ENCODE measurements around the gene BCO2. TPM values are rescaled to one million over a fixed set of nuclear protein-coding genes. Genes with fewer than 3 reads are reported as not detected.

Gene BCO2
- total RNA-seq, 1 experiment from 2014 or later, result 2.5 TPM

DNA sequence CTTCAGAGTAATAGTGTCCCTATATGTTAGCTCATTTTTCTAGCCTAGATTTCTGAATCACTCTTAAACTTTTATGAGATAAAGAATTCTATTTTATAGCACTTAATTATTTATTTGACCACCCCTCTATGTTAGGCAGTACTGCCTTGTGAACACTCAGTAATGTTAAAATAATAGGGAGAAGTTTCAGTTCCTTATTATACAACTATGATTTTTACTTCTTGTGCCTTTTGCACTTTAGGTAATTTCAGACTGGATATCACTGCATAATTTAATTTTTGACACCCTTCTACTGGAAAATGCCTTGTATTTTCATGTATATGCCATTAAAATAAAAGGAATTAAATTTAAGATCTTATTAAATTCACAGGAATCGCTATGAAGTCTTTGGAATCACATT lies 3.1 kb downstream of the BCO2 start:
- peaks cover 6% of the 10 kb centered on the region for H3K4me1 ChIP-seq (ENCODE audit: insufficient read depth, low read length, poor library complexity, severe bottlenecking)
- intact Hi-C loops (cut with micrococcal nuclease; ENCODE audit: unreplicated experiment), result loop anchor here (10.0 kb wide), 1 partner anchor 304 kb away; the partner anchor contains the start of genes ALG9, CFAP68 and FDXACB1
- ChIA-PET POLR2A (ENCODE audit: low non-redundant PET) (no interaction called here), CTCF (no interaction called here)
- H3K27me3 ChIP-seq (replicated peaks; ENCODE audit: insufficient read depth, low read depth, low read length, poor library complexity), result no peaks in the 10 kb centered on the region
- H3K27ac ChIP-seq (ENCODE audit: low read depth, low read length, poor library complexity, severe bottlenecking), result no peak overlapping the region
- no peak for DNase-seq (ENCODE audit: low spot score)
- H3K9me3 ChIP-seq (ENCODE audit: low read depth, low read length, poor library complexity, severe bottlenecking), result no peaks in the 10 kb centered on the region
- TF ChIP-seq, protein P1, sequence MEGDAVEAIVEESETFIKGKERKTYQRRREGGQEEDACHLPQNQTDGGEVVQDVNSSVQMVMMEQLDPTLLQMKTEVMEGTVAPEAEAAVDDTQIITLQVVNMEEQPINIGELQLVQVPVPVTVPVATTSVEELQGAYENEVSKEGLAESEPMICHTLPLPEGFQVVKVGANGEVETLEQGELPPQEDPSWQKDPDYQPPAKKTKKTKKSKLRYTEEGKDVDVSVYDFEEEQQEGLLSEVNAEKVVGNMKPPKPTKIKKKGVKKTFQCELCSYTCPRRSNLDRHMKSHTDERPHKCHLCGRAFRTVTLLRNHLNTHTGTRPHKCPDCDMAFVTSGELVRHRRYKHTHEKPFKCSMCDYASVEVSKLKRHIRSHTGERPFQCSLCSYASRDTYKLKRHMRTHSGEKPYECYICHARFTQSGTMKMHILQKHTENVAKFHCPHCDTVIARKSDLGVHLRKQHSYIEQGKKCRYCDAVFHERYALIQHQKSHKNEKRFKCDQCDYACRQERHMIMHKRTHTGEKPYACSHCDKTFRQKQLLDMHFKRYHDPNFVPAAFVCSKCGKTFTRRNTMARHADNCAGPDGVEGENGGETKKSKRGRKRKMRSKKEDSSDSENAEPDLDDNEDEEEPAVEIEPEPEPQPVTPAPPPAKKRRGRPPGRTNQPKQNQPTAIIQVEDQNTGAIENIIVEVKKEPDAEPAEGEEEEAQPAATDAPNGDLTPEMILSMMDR (conservative IDR thresholded peaks at IDR 0.05; ENCODE audit: low read depth, low read length), result no peak
- TF ChIP-seq EZH2 (IDR thresholded peaks at IDR 0.05; ENCODE audit: borderline replicate concordance, low read depth, low read length, poor library complexity, severe bottlenecking), result no peak
- H3K4me3 ChIP-seq (ENCODE audit: low read depth, low read length, poor library complexity, severe bottlenecking), result no peak overlapping the region
- no TSS peak for BruUV-seq (replicated peaks)
- H3K36me3 ChIP-seq (ENCODE audit: insufficient read depth, low read length, poor library complexity, severe bottlenecking), result no peaks in the 10 kb centered on the region

DNA sequence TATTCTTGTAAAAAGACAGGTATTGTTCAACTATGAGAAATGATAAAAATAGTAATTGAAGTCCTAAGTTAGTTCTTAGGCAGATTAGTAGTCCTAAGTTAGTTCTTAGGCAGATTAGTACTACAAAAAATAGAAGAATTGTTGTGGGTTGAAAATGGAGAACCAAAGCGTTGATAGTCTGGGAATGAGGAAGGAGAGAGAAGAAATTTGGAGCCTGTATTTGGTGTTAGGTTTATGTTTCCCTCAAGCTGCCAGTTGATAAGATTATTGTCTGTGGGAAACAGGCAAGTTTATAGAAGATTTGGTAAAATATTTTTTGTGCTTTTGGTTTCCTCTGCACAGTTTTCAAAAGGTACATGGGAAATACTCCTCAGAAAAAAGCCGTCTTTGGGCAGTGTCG lies 3.6 kb downstream of the BCO2 start:
- intact Hi-C loops (cut with micrococcal nuclease; ENCODE audit: unreplicated experiment), result loop anchor here (10.0 kb wide), 1 partner anchor 304 kb away; the partner anchor contains the start of genes ALG9, CFAP68 and FDXACB1
- no TSS peak for BruUV-seq (replicated peaks)
- Histone ChIP-seq H3K4me3 (ENCODE audit: low read depth, low read length, poor library complexity, severe bottlenecking) (no peak overlapping the region), H3K9me3 (ENCODE audit: low read depth, low read length, poor library complexity, severe bottlenecking) (no peaks in the 10 kb centered on the region), H3K36me3 (ENCODE audit: insufficient read depth, low read length, poor library complexity, severe bottlenecking) (no peaks in the 10 kb centered on the region), H3K4me1 (ENCODE audit: insufficient read depth, low read length, poor library complexity, severe bottlenecking) (peaks cover 6% of the 10 kb centered on the region), H3K27ac (ENCODE audit: low read depth, low read length, poor library complexity, severe bottlenecking) (no peak overlapping the region), H3K27me3 (replicated peaks; ENCODE audit: insufficient read depth, low read depth, low read length, poor library complexity) (no peaks in the 10 kb centered on the region)
- no peak for DNase-seq (ENCODE audit: low spot score)
- TF ChIP-seq EZH2 (IDR thresholded peaks at IDR 0.05; ENCODE audit: borderline replicate concordance, low read depth, low read length, poor library complexity, severe bottlenecking), result no peak
- TF ChIP-seq, protein P1 (conservative IDR thresholded peaks at IDR 0.05; ENCODE audit: low read depth, low read length), result no peak
- ChIA-PET POLR2A (ENCODE audit: low non-redundant PET) (no interaction called here), CTCF (no interaction called here)

DNA sequence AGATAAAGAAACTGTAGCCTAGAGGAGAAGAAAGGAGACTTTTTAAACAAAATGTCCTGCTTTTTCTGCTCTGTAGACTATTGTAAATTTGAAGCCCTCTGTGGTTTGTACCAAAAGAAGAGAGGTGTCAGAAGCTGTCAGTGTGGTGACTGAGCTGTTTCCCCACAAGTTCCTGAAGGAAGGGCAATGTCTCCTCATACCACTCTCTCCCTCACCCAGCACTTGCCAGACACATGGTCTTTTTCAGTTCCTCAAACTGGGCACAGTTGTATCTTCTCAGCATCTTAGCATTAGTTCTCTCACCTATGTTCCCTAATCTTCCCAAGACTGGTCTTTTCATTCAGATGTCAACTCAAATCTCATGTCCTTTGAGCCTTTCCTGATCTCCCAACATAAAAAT lies 4.3 kb downstream of the BCO2 start:
- Histone ChIP-seq H3K9me3 (ENCODE audit: low read depth, low read length, poor library complexity, severe bottlenecking) (no peaks in the 10 kb centered on the region), H3K4me1 (ENCODE audit: insufficient read depth, low read length, poor library complexity, severe bottlenecking) (peaks cover 6% of the 10 kb centered on the region), H3K27ac (ENCODE audit: low read depth, low read length, poor library complexity, severe bottlenecking) (no peak overlapping the region), H3K27me3 (replicated peaks; ENCODE audit: insufficient read depth, low read depth, low read length, poor library complexity) (no peaks in the 10 kb centered on the region), H3K36me3 (ENCODE audit: insufficient read depth, low read length, poor library complexity, severe bottlenecking) (no peaks in the 10 kb centered on the region), H3K4me3 (ENCODE audit: low read depth, low read length, poor library complexity, severe bottlenecking) (no peak overlapping the region)
- CTCF ChIA-PET, result no interaction called here
- intact Hi-C loops (cut with micrococcal nuclease; ENCODE audit: unreplicated experiment), result loop anchor here (10.0 kb wide), 1 partner anchor 305 kb away; the partner anchor contains the start of genes ALG9, CFAP68 and FDXACB1
- no peak for DNase-seq (ENCODE audit: low spot score)
- no TSS peak for BruUV-seq (replicated peaks)
- POLR2A ChIA-PET (ENCODE audit: low non-redundant PET), result no interaction called here
- TF ChIP-seq, protein P1 (conservative IDR thresholded peaks at IDR 0.05; ENCODE audit: low read depth, low read length), result no peak
- no peak for TF ChIP-seq EZH2 (IDR thresholded peaks at IDR 0.05; ENCODE audit: borderline replicate concordance, low read depth, low read length, poor library complexity, severe bottlenecking)

Measured in A673 (cell line).